Common myeloid progenitor, CD34-positive (primary cell): ENCODE results near the gene SPAG16.
"Not testable (repeated sequence)": the region's sequence is repeated elsewhere in the genome, so short reads cannot be mapped to it uniquely, and the experiment has no call there.

Experiments
- CTCF ChIA-PET: fragments of 350-600 bp; sonication (Branson Sonifier 250); formaldehyde crosslinking; loops from one replicate; lab custom pipeline; 2021; ENCODE audit warnings: antibody characterized with exemption; lab: Charles Lee
- POLR2A ChIA-PET: fragments of 350-600 bp; sonication (Branson Sonifier 250); formaldehyde crosslinking; loops from one replicate; lab custom pipeline; 2021; ENCODE audit warnings: antibody characterized with exemption; lab: Charles Lee
- DNase-seq, 3 donors: peaks; one replicate each; pipeline versions ENCODE4 v3.0.0 to v3.0.0-alpha.2; 2013
- H3K27ac ChIP-seq, 2 experiments: 1 replicate in 1 of 2; 2 replicates in 1 of 2; pipeline ENCODE4 v1.7.0; 2013; ENCODE audit warnings: inconsistent platforms in 2 of 2, low read length in 2 of 2, mild to moderate bottlenecking in 2 of 2, low read depth in 1 of 2, moderate library complexity in 1 of 2; ENCODE audit not compliant: severe bottlenecking in 2 of 2, insufficient read depth in 1 of 2, poor library complexity in 1 of 2
- H3K27me3 ChIP-seq, 5 experiments: replicated peaks in 2 of 5; 1 replicate in 3 of 5; 2 replicates in 2 of 5; pipeline versions ENCODE4 v1.6.1 to v1.7.0; 2013; ENCODE audit warnings: low read length in 4 of 5, mild to moderate bottlenecking in 2 of 5, moderate library complexity in 2 of 5, inconsistent platforms in 1 of 5; ENCODE audit not compliant: insufficient read depth in 5 of 5, control insufficient read depth in 4 of 5
- H3K36me3 ChIP-seq, 4 experiments: 1 replicate in 2 of 4; 2 replicates in 2 of 4; pipeline versions ENCODE4 v1.6.1 to v1.7.0; 2013; ENCODE audit warnings: low read length in 3 of 4, control low read depth in 1 of 4, mild to moderate bottlenecking in 1 of 4; ENCODE audit not compliant: control insufficient read depth in 4 of 4, insufficient read depth in 4 of 4
- H3K4me1 ChIP-seq, 4 experiments: 1 replicate in 3 of 4; 2 replicates in 1 of 4; pipeline versions ENCODE4 v1.6.1 to v1.7.1; 2013; ENCODE audit warnings: low read length in 3 of 4, mild to moderate bottlenecking in 3 of 4, control low read depth in 1 of 4, inconsistent platforms in 1 of 4, moderate library complexity in 1 of 4; ENCODE audit not compliant: control insufficient read depth in 4 of 4, insufficient read depth in 4 of 4; ENCODE audit errors: control extremely low read depth in 1 of 4
- H3K4me3 ChIP-seq, 7 experiments: 1 replicate in 4 of 7; 2 replicates in 3 of 7; pipeline versions ENCODE4 v1.5.1 to v1.7.0; 2013; ENCODE audit warnings: mild to moderate bottlenecking in 7 of 7, low read length in 6 of 7, moderate library complexity in 6 of 7, inconsistent platforms in 2 of 7, low read depth in 2 of 7, control low read depth in 1 of 7; ENCODE audit not compliant: insufficient read depth in 4 of 7, control insufficient read depth in 1 of 7; ENCODE audit errors: extremely low read depth in 1 of 7
- H3K9me3 ChIP-seq, 5 experiments: 1 replicate in 4 of 5; 2 replicates in 1 of 5; pipeline versions ENCODE4 v1.6.1 to v1.7.1; 2013; ENCODE audit warnings: low read length in 4 of 5, mild to moderate bottlenecking in 2 of 5, inconsistent platforms in 1 of 5, low read depth in 1 of 5, moderate library complexity in 1 of 5; ENCODE audit not compliant: control insufficient read depth in 4 of 5, insufficient read depth in 2 of 5; ENCODE audit errors: control extremely low read depth in 1 of 5
- WGBS: methylation state at CpG from one replicate; pipeline ENCODE4 v1.1.5; 2013; ENCODE audit not compliant: insufficient coverage; 5-methylcytosine and 5-hydroxymethylcytosine counted together

Gene SPAG16

GRCh38 chr2:213266421-213266820 is 17.8 kb upstream of the SPAG16 start:
- Histone ChIP-seq H3K27ac (no peak overlapping the region), H3K36me3 (no peaks in the 10 kb centered on the region), H3K9me3 (peaks cover 0 to 1% (median 0%) of the 10 kb centered on the region in 5 experiments), H3K4me3 (no peak overlapping the region), H3K27me3 (no peaks in the 10 kb centered on the region), H3K4me1 (no peaks in the 10 kb centered on the region)
- DNase-seq, result no peak
- WGBS, result 95% methylated on average over 2 of the region's 2 CpGs
- POLR2A ChIA-PET, result no interaction called here
- CTCF ChIA-PET, result no interaction called here

- no peak for DNase-seq
- H3K4me1 ChIP-seq, result no peaks in the 10 kb centered on the region
- ChIA-PET CTCF (no interaction called here), POLR2A (no interaction called here)
- WGBS, result no CpG with 5 or more reads among the region's 1 CpG
- no peaks in the 10 kb centered on the region for H3K36me3 ChIP-seq
- H3K4me3 ChIP-seq, result no peak overlapping the region
- no peaks in the 10 kb centered on the region for H3K27me3 ChIP-seq
- no peak overlapping the region for H3K27ac ChIP-seq
- H3K9me3 ChIP-seq, result peaks cover 0 to 1% (median 0%) of the 10 kb centered on the region in 5 experiments
These were observed 12.3 kb upstream of the SPAG16 start for GRCh38 chr2:213271947-213272346.

- no peaks in the 10 kb centered on the region for H3K36me3 ChIP-seq
- CTCF ChIA-PET, result no interaction called here
- H3K27ac ChIP-seq, result no peak overlapping the region
- POLR2A ChIA-PET, result no interaction called here
- DNase-seq, result no peak
- no CpG with 5 or more reads among the region's 1 CpG for WGBS
- H3K4me3 ChIP-seq, result no peak overlapping the region
- no peaks in the 10 kb centered on the region for H3K27me3 ChIP-seq
- H3K4me1 ChIP-seq, result no peaks in the 10 kb centered on the region
- H3K9me3 ChIP-seq, result peaks cover 0 to 6% (median 3%) of the 10 kb centered on the region in 5 experiments
These were observed 10.1 kb upstream of the SPAG16 start for GRCh38 chr2:213274143-213274542.

GRCh38 chr2:213275265-213275664 is 9.0 kb upstream of the SPAG16 start:
- DNase-seq, result no peak
- ChIA-PET POLR2A (no interaction called here), CTCF (no interaction called here)
- WGBS, result 100% methylated on average over 1 of the region's 1 CpG
- Histone ChIP-seq H3K9me3 (peaks cover 0 to 6% (median 3%) of the 10 kb centered on the region in 5 experiments), H3K27ac (no peak overlapping the region), H3K27me3 (no peaks in the 10 kb centered on the region), H3K4me1 (no peaks in the 10 kb centered on the region), H3K36me3 (no peaks in the 10 kb centered on the region), H3K4me3 (no peak overlapping the region)

- DNase-seq, POLR2A ChIA-PET, H3K36me3 ChIP-seq, CTCF ChIA-PET, H3K27ac ChIP-seq, H3K4me1 ChIP-seq, H3K27me3 ChIP-seq, H3K4me3 ChIP-seq, H3K9me3 ChIP-seq: not testable (repeated sequence)
- 100% methylated on average over 2 of the region's 2 CpGs for WGBS
These were observed 7.1 kb upstream of the SPAG16 start for GRCh38 chr2:213277134-213277533.

GRCh38 chr2:213279116-213279620 is 5.1 kb upstream of the SPAG16 start:
- Histone ChIP-seq H3K9me3 (peaks cover 0 to 6% (median 3%) of the 10 kb centered on the region in 5 experiments), H3K27ac (no peak overlapping the region), H3K4me3 (no peak overlapping the region), H3K27me3 (no peaks in the 10 kb centered on the region), H3K36me3 (no peaks in the 10 kb centered on the region), H3K4me1 (peaks cover 4 to 8% (median 6%) of the 10 kb centered on the region in 4 experiments)
- POLR2A ChIA-PET, result no interaction called here
- no peak for DNase-seq
- WGBS, result no CpG with 5 or more reads among the region's 1 CpG
- CTCF ChIA-PET, result no interaction called here

- ChIA-PET CTCF (interaction anchor here (2.5 kb wide), 1 partner anchor 16 kb away, joined by 5 read pairs; no protein-coding TSS in a partner anchor), POLR2A (no interaction called here)
- 100% methylated on average over 1 of the region's 1 CpG for WGBS
- DNase-seq, result no peak
- H3K27me3 ChIP-seq, result no peaks in the 10 kb centered on the region
- no peaks in the 10 kb centered on the region for H3K36me3 ChIP-seq
- H3K4me1 ChIP-seq, result peaks cover 9 to 12% (median 10%) of the 10 kb centered on the region in 4 experiments
- H3K27ac ChIP-seq, result no peak overlapping the region
- H3K4me3 ChIP-seq, result no peak overlapping the region
- H3K9me3 ChIP-seq, result peaks cover 0 to 6% (median 3%) of the 10 kb centered on the region in 5 experiments
These were observed 4.3 kb upstream of the SPAG16 start for GRCh38 chr2:213279971-213280370.
